Measurements from ENCODE around the gene COPA.

The COPA gene

DNA sequence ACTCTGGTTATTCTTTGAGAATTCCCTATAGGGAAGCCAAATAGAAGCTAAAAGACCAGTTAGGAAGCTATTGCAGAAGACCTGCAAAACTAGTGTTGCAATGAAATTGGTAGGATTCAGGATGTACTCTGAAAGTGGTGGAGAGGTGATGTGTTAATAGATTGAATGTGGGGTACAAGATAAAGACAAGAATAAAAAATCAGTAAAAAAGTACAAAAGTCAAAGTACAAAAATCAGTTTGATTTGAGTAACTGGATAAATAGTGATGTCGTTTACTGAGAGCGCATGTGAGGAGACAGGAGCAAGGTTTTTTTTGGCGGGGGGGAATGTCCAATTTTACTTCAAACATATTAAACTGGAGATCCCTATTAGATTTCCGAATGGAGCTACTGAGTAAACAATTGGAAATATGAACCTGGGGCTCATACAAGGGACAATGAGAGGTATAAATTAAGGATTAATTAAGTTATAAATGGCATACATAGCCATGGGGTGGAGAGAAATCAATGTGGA, 78.2 kb downstream of the COPA start:
- DNase-seq (ENCODE audit: low read depth): no peak

DNA sequence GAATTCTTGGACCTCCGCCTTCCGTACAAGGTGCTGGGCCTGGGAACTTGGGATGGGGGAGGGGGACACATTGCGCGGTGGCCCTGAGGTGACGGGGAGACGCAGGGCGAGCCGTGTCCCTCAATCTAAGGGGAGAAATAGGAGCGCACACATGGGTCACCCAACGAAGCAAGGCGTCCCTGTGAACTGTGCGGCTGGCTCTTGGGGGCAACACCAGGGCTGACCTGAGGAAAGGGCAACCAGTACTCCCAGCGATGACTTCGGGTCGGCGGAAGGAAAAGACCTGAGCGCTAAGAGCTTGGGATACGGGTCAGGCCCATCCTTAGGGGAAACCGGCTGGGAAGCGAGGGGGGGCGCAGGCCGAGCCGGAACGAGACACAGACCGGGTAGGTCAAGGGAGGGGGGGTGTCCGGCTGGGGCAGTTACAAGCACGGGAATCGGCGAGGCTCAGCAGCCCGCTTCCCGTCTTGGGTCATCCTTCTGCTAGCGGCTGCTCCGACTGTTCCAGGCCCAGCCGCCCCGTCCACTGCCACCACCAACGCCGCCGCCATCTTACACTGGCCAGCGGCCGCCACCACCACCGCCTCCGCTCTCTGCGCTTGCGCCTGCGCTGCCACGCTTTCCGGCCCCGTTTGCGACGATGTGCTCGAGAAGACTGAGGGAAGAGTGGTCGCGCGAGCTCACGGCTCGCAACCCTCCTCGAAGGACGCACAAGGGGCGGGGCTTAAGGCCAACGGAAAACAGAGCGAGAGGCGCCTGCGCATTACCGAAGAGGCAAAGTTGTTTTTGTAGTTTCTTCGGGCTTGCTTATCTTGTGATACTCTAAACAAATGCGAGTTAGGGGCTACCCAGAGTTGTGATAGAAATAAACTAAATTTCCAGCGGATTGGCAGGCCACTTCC, 80.9 kb downstream of the COPA start, which contains the start of gene DCAF8:
TSS of gene DCAF8 (minus strand) at position 657 of the 902 bp plus-strand sequence. CDS start 18,541 bp downstream, outside the sequence.
- peak; percentile 96 for DNase-seq (ENCODE audit: low read depth)

DNA sequence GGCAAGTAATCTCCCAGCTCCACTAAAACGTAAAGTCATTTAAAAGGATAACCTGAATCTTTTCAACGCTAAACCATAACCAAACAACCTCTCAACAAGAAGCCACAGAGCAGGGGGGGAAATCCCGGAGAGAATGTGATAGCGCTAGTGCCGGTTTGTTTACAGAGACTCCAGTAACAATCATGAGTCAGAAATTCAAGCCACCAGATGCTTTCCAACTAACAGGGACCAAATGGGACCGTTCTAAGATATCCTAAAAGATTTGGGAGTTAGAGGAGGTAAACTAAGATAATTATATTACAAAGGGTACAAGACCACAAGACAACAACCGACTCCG, 81.5 kb downstream of the COPA start:
- peak; percentile 57 for DNase-seq (ENCODE audit: low read depth)

DNA sequence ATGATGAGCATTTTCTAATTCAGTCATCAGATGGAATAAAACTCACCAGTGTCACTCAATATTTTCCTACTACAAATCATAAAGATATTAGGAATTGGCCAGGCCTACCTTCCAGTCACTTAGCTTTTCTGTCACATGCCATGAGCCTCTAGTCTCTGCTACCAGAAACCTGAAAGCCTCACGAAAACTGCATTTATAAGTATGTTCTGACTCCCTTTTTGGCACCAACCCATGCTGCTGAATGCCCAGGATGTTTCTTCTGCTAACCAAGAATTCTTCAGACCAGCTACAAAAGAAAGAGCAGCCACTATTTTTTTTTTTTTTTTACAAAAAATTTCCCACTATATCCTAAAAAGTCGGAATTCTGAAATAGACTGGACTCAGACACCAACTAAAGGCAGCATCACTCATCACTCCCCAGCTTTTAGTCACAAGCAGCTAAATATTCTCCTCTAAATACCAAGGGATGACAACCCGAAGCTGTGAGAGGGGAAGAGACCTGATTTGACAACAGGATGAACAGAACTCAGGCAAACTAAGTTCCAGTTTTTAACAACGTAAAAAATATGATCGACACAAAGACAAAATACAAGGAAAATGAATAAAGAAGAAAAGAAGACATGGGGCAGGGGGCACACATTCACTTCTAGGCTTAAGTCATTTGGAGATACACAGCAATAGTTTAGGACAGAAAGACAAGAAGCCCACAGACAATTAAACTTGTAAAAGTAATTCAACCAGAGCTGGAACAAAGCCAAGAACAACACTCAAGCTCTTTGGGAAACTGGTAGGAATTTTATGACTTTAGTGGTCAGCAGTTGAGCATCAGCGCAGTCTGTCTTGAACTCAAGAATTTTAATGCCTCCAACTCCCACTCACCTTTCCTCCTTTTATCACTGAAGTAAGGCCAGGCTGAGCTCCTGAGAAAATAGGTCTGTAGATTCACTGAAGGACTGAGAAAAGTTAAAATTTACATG, 82.4 kb downstream of the COPA start:
- DNase-seq (ENCODE audit: low read depth): peak; percentile 55

DNA sequence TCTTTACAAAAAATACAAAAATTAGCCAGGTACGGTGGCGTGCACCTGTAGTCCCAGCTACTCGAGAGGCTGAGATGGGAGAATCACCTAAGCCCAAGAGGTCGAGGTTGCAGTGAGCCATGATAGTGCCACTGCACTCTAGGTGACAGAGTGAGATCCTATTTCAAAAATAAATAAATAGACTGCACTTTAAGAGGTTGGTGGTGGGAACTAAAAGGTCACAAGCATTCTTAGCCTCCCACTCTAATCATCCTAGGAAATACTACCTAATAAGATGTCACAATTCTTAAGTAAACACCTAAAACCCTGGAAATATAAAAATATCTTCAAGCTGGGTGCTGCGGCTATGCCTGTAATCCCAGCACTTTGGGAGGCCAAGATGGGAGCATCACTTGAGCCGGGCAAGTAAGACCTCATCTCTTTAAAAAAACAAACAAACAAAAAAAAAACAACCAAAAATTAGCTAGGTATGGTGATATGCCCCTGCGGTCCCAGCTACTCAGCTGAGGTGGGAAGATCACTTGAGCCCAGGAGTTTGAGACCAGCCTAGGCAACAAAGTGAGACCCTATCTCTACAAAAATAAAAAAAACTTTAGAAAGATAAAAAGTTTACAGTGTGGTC, 84.8 kb downstream of the COPA start:
- DNase-seq (ENCODE audit: low read depth): no peak

DNA sequence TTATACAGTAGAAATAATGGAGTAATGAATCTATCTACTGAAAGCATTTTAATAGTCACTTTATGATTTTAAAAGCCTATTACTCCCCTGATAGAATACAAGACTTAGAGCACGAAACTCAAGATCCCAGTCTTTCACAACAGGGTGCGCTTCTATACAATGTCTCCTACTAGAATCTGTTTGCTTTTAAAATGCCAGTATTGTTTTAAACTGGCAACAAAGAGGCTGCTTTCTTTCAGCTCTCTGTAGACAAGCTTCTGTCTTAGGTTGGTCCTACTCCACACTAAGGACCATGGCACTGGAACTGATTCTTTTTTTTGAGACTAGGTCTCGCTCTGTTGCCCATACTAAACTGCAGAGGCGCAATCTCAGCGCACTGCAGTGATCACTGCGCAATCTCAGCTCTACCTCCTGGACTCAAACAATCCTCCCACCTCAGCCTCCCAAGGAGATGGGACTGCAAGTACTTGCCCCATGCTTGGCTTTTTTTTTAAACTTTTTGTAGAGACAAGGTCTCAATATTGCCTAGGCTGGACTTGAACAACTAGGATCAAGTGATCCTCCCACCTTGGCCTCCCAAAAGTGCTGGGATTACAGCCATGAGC, 85.5 kb downstream of the COPA start:
- no peak for DNase-seq (ENCODE audit: low read depth)

DNA sequence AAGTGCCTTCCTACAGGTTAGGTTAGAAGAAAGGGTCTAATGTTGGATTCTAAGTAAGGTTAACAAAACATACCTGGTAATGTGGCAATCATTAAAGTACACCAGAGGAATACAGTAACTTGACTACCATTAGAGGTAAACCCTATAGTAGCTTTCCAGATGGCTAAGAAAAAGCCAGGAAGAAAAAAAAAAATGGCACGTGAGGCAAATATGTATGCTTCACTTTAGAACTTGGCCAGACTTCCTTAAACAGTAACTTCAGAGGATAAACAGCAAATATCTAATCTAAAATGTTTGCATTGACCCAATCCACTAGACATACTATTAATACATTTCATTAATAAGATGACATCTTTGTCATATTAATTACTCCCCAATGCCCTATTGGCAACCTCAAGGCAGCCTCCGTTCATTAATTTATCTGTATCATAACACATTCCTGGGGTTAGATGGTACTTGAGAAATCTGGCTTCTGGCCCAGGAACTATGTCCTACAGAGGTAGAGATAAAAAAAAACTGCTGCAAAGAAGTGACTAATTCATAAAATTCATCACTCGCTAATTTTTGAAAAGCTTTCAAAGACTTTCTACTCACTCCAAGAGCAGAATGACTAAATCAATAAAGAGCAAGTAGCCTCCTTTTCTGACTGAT, 86.5 kb downstream of the COPA start:
- no peak for DNase-seq (ENCODE audit: low read depth)

DNA sequence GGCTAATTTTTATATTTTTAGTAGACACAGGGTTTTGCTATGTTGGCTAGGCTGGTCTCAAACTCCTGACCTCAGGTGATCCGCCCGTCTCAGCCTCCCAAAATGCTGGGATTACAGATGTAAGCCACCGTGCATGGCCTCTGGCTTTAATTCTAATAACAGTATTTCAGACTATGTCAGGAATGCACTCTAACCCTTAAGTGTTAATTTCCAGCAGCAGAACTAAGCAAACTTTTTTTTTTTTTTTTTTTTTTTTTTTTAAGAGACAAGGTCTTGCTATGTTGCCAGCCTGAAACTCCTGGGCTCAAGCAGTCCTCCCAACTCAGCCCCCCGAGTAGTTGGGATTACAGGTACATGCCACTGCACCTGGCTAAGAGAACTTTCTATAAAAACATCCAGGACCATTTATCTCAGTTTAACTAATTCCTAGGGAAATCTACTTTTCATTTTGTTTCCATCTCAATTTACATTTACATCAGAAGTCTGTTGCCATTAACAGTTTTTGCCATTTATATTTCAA, 87.2 kb downstream of the COPA start:
- no peak for DNase-seq (ENCODE audit: low read depth)

DNA sequence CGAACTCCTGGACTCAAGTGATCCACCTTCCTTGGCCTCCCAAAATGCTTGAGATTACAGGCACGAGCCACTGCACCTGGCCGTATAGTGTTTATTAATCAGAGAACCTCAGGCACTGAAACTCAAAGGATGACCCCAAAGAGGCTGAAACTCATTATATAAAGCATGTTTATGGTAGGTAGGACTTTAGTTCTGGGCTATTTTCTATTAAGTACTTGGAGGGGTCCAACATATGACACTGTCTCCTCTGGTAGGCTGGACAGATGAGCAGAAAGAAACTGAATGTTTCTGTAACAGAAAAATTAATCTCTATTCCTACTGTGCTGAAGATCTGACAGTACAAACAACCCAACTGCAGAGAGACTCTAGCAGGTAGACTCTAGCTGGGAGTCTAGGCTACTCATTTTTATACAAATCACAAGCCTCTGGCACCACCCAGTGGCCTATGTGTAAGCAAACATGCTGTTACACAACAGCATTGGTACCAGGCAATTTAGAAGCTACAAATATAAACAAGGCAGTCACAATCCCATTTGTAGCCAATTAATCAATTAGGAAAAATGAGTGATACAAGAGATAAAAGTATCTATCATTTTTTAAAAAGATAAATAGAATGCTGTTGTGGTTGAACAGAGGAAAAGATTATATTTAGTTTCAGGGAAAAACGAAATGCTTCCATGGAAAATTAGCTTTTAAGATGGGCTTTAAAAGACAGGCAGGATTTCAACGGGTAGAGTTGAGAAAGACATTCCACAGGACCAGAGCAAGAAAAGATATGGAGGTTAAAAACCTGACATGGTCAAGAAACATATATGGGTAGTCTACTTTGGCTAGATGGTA, 91.1 kb downstream of the COPA start:
- peak; percentile 67 for DNase-seq (ENCODE audit: low read depth)

DNA sequence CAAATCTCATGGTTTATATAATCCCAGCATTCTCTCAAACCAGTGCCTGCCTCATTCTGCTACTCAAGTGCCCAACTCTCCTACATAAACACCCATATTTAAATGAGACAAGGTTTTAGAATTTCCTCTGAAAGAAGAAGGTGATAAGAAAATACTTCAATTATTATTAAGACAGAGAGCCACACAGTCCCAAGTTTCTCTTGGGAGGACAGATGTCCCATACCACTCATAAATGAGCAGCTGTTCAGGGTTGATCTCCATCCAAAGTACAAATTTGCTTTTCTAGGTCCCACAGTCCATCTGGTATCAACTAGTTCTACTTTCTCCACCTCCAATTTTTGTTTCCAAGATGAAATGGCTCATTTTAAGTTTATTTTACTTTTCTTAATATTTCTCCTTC, 92.0 kb downstream of the COPA start:
- no peak for DNase-seq (ENCODE audit: low read depth)

DNA sequence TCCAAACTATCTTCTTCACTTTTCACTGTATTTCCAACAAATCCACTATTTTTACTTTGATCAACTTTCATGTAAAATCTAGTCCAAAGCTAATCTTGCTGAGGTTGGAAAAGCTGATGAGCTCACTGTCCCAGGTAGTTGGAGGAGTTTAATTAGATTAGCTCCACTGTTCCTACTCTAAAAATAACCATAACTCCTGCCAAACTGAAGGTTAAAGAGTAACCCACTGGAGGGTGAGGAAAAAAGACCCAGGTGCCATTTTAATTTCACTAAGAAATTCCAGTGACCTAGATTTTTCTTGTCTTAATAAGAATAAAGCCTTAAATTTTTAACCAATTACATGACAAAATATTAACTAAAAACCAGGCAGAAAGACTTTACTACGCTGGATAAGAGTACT, 96.0 kb downstream of the COPA start:
- no peak for DNase-seq (ENCODE audit: low read depth)

DNA sequence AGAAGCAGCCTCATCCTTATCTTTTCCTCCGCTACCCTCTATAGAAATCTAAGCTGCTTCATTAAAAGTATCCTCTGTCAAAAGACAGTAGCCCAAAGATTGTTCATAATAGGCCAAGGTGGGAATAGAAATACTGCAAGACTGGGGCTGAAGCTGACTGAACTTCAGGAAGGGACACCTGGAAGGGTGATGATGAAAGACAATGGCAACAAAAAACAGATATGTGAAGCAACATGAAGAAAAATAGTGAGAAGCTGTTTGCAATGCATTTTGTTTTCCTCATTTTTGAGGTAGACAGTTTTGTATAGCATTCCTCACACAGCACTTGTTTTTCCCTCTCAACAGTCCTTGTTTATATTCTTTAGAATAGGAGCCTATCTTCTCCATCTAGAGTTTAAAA, 97.6 kb downstream of the COPA start:
- DNase-seq (ENCODE audit: low read depth): no peak

DNA sequence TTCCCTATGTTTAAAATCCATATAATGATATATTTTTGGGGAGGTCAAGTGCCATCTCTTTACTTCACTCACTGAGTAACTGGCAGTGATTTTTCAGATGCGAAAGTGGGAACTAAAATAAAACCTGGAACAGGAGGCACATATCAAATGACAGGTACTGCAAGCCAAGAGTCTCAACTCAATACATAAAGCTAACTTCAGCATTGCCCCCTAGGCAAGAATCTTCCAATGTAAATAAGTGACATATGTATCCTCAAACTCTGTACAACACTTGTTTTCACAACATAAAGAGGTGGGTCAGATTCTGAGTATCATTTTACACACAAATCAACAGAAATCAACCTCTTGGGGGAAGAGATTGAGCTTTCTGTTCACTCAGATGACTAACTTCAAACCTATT, 98.8 kb downstream of the COPA start:
- no peak for DNase-seq (ENCODE audit: low read depth)

DNA sequence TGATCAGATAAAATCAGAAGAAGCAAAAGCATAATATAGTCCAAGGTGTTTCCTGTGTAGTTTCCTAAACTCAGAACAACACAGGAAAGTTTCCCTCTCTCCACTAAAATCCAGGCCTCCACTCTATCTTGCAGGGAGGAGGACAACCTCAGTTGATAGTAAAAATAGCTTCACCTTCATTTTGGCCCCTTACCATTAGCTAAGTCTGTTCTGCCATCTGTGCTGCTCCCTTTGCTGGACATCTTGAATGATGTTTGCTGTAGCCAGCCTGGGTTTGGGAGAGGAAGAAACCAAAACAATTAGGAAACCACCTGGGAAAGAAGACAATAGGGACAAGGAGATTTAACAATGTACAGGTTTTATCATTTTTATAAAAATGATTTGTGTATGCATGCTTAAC, 99.3 kb downstream of the COPA start:
- DNase-seq (ENCODE audit: low read depth): no peak

DNA sequence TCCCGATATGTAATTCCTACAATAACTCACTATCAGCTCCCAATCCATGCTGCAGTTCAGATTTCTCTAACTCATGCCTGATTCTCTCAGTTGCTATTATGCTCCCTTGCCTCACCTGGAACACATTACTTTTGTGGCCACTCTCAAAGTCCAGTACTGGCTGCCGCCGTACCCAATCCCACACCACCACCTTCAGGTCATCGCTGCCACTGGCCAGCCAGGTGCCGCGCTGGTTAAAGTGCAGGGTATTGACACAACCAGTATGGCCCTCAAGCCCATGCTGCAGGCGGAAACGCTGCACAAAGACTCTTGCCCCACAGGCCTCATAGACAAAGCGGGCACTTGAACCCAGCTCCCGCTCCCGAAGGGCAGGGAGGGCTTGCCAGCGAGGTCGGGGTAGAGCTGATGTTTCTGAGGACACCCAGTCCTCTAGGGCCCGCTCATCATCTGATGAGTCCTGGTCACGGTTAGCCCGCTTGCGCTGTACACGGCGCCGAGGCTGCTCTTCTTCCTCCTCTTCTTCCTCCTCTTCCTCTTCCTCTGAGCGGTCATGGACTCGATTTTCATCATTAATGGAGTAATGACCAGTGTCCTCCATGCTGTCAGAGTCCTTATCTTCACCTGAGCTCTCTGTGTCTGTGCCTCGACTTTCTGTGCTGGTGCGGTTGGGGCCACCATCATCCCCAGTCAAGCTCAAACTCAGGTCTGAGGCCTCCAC, 103.3 kb downstream of the COPA start:
- DNase-seq (ENCODE audit: low read depth): no peak
